Activated B cell treated with CpG ODN at 0.5 μM for 24 hours (primary cell): ENCODE results near the gene DPF3. TPM values are rescaled to one million over a fixed set of nuclear protein-coding genes. Genes with fewer than 3 reads are reported as not detected.

Source experiments
- ATAC-seq: fragments of 200-7000 bp; cut with Tn5 transposase; one replicate; pipeline ENCODE4 v1.10.0; 2021; ENCODE audit warnings: low read depth, mild to moderate bottlenecking, moderate library complexity
- CTCF ChIA-PET: fragments of 350-600 bp; sonication (Branson Sonifier 250); formaldehyde crosslinking; loops from one replicate; lab custom pipeline; 2021; ENCODE audit warnings: antibody characterized with exemption; lab: Charles Lee
- POLR2A ChIA-PET: fragments of 350-600 bp; sonication (Branson Sonifier 250); formaldehyde crosslinking; loops from one replicate; lab custom pipeline; 2021; ENCODE audit warnings: antibody characterized with exemption; lab: Charles Lee
- DNase-seq: peaks from one replicate; pipeline ENCODE4 v3.0.0; 2022
- H3K27ac Mint-ChIP-seq: one replicate; pipeline ENCODE4 v1.8.0; 2020; ENCODE audit warnings: mixed read lengths
- H3K27me3 Mint-ChIP-seq: one replicate; pipeline ENCODE4 v1.8.0; 2021; ENCODE audit warnings: mixed read lengths
- H3K36me3 Mint-ChIP-seq: one replicate; pipeline ENCODE4 v1.8.0; 2021; ENCODE audit warnings: low read depth, mixed read lengths
- H3K4me1 Mint-ChIP-seq: one replicate; pipeline ENCODE4 v1.8.0; 2021; ENCODE audit warnings: mixed read lengths
- H3K4me3 Mint-ChIP-seq: one replicate; pipeline ENCODE4 v1.8.0; 2020; ENCODE audit warnings: mild to moderate bottlenecking, mixed read lengths
- H3K9me3 Mint-ChIP-seq: one replicate; pipeline ENCODE4 v1.8.0; 2020; ENCODE audit warnings: mixed read lengths
- CTCF ChIP-seq: fragments of 200-600 bp; IDR thresholded peaks from one replicate; pipeline ENCODE4 v1.8.0; 2022; ENCODE audit warnings: antibody characterized with exemption, mild to moderate bottlenecking
- intact Hi-C: fragments of 100-400 bp; cut with micrococcal nuclease; formaldehyde crosslinking; loops from one replicate; pipeline ENCODE4 v1.15.1; 2024
- total RNA-seq: library from RNA; stranded (reverse); gene quantifications from 2 replicates; pipeline ENCODE4 v1.2.3, GENCODE V29; 2022

Gene DPF3
- total RNA-seq, 1 donor from 2014 or later = 3.5 TPM

DNA sequence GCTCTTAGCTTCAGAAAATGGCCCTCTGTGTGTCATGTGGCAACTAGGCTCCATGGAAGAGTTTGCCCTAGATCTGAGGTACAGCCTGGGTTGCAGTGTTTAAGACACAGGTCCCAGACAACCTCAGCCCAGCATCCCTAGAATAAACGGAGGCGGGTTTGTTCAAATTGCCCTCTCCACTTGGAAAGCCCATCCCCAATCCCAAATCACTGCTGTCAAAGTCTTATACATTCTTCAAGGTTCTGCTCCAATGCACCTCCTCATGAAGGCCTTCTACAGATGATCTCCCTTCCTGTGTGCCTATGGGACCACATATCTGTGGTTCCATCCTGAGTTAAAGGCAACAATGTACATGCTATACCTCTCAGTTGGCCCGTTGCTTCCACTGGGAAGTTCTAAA is 289.8 kb downstream of the DPF3 start:
- intact Hi-C loops = no loop called here
- DNase-seq (no peak), ATAC-seq (no peak)
- H3K4me3 Mint-ChIP-seq = no peak overlapping the region
- no peak for TF ChIP-seq CTCF
- POLR2A ChIA-PET = no interaction called here
- CTCF ChIA-PET = no interaction called here
- no peaks in the 10 kb centered on the region for H3K9me3 Mint-ChIP-seq
- peaks cover 4% of the 10 kb centered on the region for H3K27me3 Mint-ChIP-seq
- no peak overlapping the region for H3K27ac Mint-ChIP-seq
- no peaks in the 10 kb centered on the region for H3K36me3 Mint-ChIP-seq
- peaks cover 14% of the 10 kb centered on the region for H3K4me1 Mint-ChIP-seq

GRCh38 chr14:72603639-72604038 is 290.3 kb downstream of the DPF3 start:
- H3K36me3 Mint-ChIP-seq = no peaks in the 10 kb centered on the region
- TF ChIP-seq CTCF = no peak
- H3K27ac Mint-ChIP-seq = no peak overlapping the region
- H3K4me3 Mint-ChIP-seq = no peak overlapping the region
- CTCF ChIA-PET = no interaction called here
- ATAC-seq = no peak
- peaks cover 4% of the 10 kb centered on the region for H3K27me3 Mint-ChIP-seq
- intact Hi-C loops = no loop called here
- peaks cover 17% of the 10 kb centered on the region for H3K4me1 Mint-ChIP-seq
- POLR2A ChIA-PET = no interaction called here
- no peaks in the 10 kb centered on the region for H3K9me3 Mint-ChIP-seq
- DNase-seq = no peak

- CTCF ChIA-PET = no interaction called here
- H3K27ac Mint-ChIP-seq = no peak overlapping the region
- H3K9me3 Mint-ChIP-seq = no peaks in the 10 kb centered on the region
- intact Hi-C loops = no loop called here
- DNase-seq = no peak
- no peak for TF ChIP-seq CTCF
- H3K36me3 Mint-ChIP-seq = no peaks in the 10 kb centered on the region
- no peak overlapping the region for H3K4me3 Mint-ChIP-seq
- POLR2A ChIA-PET = no interaction called here
- H3K27me3 Mint-ChIP-seq = peaks cover 4% of the 10 kb centered on the region
- ATAC-seq = no peak
- H3K4me1 Mint-ChIP-seq = peaks cover 32% of the 10 kb centered on the region
Measured at GRCh38 chr14:72600551-72601330, 293.2 kb downstream of the DPF3 start.

GRCh38 chr14:72599579-72600470 is 294.1 kb downstream of the DPF3 start:
- H3K4me1 Mint-ChIP-seq = peaks cover 34% of the 10 kb centered on the region
- CTCF ChIA-PET = no interaction called here
- DNase-seq = no peak
- H3K27me3 Mint-ChIP-seq = peaks cover 4% of the 10 kb centered on the region
- no peak overlapping the region for H3K4me3 Mint-ChIP-seq
- intact Hi-C loops = loop anchor here (2.0 kb wide), 1 partner anchor 81 kb away; no protein-coding TSS in a partner anchor
- H3K9me3 Mint-ChIP-seq = no peaks in the 10 kb centered on the region
- no peak for TF ChIP-seq CTCF
- no peak for ATAC-seq
- POLR2A ChIA-PET = no interaction called here
- H3K27ac Mint-ChIP-seq = no peak overlapping the region
- H3K36me3 Mint-ChIP-seq = no peaks in the 10 kb centered on the region

DNA sequence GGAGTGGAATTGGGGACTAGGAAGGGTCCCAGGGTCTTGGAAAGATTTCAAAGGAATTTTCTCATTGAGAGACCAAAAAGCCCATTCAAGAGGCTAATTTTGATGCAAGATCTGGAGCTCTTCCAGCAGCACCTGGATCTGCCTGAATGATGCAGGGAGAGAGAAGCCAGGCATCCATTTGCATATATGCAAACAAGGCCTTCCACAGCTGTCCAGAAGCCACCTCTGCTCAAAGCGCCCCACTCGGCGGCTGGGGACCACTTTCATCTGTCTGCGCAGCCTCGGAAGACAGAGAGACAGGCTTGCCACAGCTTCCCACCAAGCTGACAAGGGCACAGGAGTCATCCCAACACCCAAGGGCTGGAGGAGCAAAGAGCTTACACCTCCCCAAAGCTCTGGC is 295.6 kb downstream of the DPF3 start:
- CTCF ChIA-PET = interaction anchor here (0.8 to 1.2 kb wide), 2 partner anchors 10 to 82 kb away, joined by 3 to 4 read pairs; no protein-coding TSS in a partner anchor
- no peak for TF ChIP-seq CTCF
- Mint-ChIP-seq H3K4me1 (peaks cover 43% of the 10 kb centered on the region), H3K27me3 (peaks cover 4% of the 10 kb centered on the region), H3K27ac (peak overlapping the region; percentile 12), H3K9me3 (no peaks in the 10 kb centered on the region), H3K4me3 (peak overlapping the region; percentile 15), H3K36me3 (no peaks in the 10 kb centered on the region)
- intact Hi-C loops = loop anchor here (2.0 kb wide), 1 partner anchor 80 kb away; no protein-coding TSS in a partner anchor
- ATAC-seq (peak; percentile 76), DNase-seq (no peak)
- POLR2A ChIA-PET = interaction anchor here (1.0 kb wide), 1 partner anchor 10 kb away, joined by 3 read pairs; no protein-coding TSS in a partner anchor
